Loucy (cell line): ENCODE measurements around the gene ANO1.

Experiments used
- H2AFZ ChIP-seq: fragments of 200-600 bp; sonication (generic); 2 replicates; pipeline ENCODE4 v1.6.0; 2016; ENCODE audit warnings: antibody characterized with exemption, mild to moderate bottlenecking, low read length, moderate library complexity
- H3F3A ChIP-seq: fragments of 200-600 bp; 2 replicates; pipeline ENCODE4 v1.6.0; 2016; ENCODE audit warnings: antibody characterized with exemption, low read depth, mild to moderate bottlenecking
- H3K27me3 ChIP-seq: fragments of 200-600 bp; sonication (generic); 2 replicates; pipeline ENCODE4 v1.6.1; 2014; ENCODE audit warnings: low read length, mild to moderate bottlenecking; ENCODE audit not compliant: insufficient read depth, poor library complexity, severe bottlenecking
- H3K36me3 ChIP-seq: fragments of 200-600 bp; sonication (generic); 2 replicates; pipeline ENCODE4 v1.6.1; 2016; ENCODE audit warnings: low read length; ENCODE audit not compliant: insufficient read depth
- H3K4me1 ChIP-seq: fragments of 200-600 bp; sonication (generic); 2 replicates; pipeline ENCODE4 v1.5.1; 2014; ENCODE audit warnings: low read length, mild to moderate bottlenecking; ENCODE audit not compliant: insufficient read depth, poor library complexity, severe bottlenecking
- H3K4me2 ChIP-seq: fragments of 200-600 bp; sonication (generic); 2 replicates; pipeline ENCODE4 v1.6.0; 2014; ENCODE audit warnings: antibody characterized with exemption, low read length, low read depth, mild to moderate bottlenecking; ENCODE audit not compliant: poor library complexity, severe bottlenecking
- H3K4me3 ChIP-seq: fragments of 200-600 bp; sonication (generic); 2 replicates; pipeline ENCODE4 v1.5.1; 2014; ENCODE audit warnings: low read length, mild to moderate bottlenecking, mixed read lengths; ENCODE audit not compliant: poor library complexity, severe bottlenecking
- H3K79me2 ChIP-seq: fragments of 200-600 bp; sonication (generic); 2 replicates; pipeline ENCODE4 v1.6.1; 2014; ENCODE audit warnings: low read length; ENCODE audit not compliant: insufficient read depth
- H3K9ac ChIP-seq: fragments of 200-600 bp; sonication (generic); 2 replicates; pipeline ENCODE4 v1.6.0; 2014; ENCODE audit warnings: mild to moderate bottlenecking, low read depth, low read length, moderate library complexity; ENCODE audit not compliant: poor library complexity, severe bottlenecking
- H3K9me2 ChIP-seq: fragments of 200-600 bp; sonication (generic); replicated peaks from 2 replicates; pipeline ENCODE4 v1.6.1; 2016; ENCODE audit warnings: low read depth, low read length, mixed read lengths
- H3K9me3 ChIP-seq: fragments of 200-600 bp; sonication (generic); 2 replicates; pipeline ENCODE4 v1.6.1; 2014; ENCODE audit warnings: mild to moderate bottlenecking, antibody characterized with exemption, low read length, low read depth; ENCODE audit not compliant: insufficient read depth
- H4K20me1 ChIP-seq: fragments of 200-600 bp; sonication (generic); 2 replicates; pipeline ENCODE4 v1.6.0; 2014; ENCODE audit warnings: antibody characterized with exemption, low read length, mild to moderate bottlenecking; ENCODE audit not compliant: insufficient read depth, poor library complexity, severe bottlenecking
- EZH2phosphoT487 ChIP-seq: fragments of 200-600 bp; IDR thresholded peaks from 2 replicates; pipeline ENCODE4 v1.6.1; 2018; ENCODE audit warnings: antibody characterized with exemption, mild to moderate bottlenecking, moderate library complexity, borderline replicate concordance
- TF ChIP-seq, protein P1 (sequence below): fragments of 200-600 bp; sonication (generic); conservative IDR thresholded peaks from 2 replicates; pipeline ENCODE4 v1.5.1; 2014; ENCODE audit warnings: mild to moderate bottlenecking, antibody characterized with exemption, low read length

Gene ANO1

DNA sequence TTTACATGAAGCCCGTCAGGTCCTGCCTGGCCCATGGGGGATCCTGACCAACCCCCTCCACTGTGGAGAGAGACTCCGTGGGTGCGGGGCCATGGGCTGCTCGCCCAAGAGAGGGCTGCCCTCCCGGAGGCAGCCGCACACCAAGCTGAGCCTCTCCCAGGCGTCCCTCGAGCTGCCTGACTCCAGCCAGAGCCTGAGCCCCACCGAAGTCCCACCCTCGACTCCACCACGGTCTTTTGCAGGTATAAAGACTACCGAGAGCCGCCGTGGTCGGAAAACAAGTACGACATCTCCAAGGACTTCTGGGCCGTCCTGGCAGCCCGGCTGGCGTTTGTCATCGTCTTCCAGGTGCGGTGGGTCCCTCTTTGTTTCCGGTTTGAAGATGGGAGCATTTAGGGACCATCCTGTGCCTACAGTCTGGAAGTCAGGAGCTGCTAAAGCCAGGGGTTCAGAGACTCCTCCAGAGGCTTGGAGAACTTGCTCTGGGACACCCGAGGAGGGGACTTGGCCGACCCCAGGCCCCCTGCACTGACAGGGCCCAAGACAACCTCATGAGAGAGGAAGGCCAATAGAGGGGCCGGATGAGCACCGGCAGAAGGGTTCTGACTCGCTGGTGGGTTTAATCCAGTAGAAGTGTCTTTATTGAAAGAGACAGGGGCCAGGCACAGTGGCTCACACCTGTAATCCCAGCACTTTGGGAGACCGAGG lies 107.4 kb downstream of the ANO1 start:
- Histone ChIP-seq H3K27me3 (no peaks in the 10 kb centered on the region), H3K4me1 (no peaks in the 10 kb centered on the region), H2AFZ (no peak overlapping the region), H3K9ac (no peak overlapping the region), H3K36me3 (no peaks in the 10 kb centered on the region), H3F3A (no peaks in the 10 kb centered on the region), H3K79me2 (no peaks in the 10 kb centered on the region), H3K9me3 (no peaks in the 10 kb centered on the region), H3K4me3 (no peak overlapping the region), H3K4me2 (no peak overlapping the region), H3K9me2 (no peaks in the 10 kb centered on the region), H4K20me1 (no peaks in the 10 kb centered on the region)
- TF ChIP-seq EZH2phosphoT487, result no peak
- TF ChIP-seq, protein P1, sequence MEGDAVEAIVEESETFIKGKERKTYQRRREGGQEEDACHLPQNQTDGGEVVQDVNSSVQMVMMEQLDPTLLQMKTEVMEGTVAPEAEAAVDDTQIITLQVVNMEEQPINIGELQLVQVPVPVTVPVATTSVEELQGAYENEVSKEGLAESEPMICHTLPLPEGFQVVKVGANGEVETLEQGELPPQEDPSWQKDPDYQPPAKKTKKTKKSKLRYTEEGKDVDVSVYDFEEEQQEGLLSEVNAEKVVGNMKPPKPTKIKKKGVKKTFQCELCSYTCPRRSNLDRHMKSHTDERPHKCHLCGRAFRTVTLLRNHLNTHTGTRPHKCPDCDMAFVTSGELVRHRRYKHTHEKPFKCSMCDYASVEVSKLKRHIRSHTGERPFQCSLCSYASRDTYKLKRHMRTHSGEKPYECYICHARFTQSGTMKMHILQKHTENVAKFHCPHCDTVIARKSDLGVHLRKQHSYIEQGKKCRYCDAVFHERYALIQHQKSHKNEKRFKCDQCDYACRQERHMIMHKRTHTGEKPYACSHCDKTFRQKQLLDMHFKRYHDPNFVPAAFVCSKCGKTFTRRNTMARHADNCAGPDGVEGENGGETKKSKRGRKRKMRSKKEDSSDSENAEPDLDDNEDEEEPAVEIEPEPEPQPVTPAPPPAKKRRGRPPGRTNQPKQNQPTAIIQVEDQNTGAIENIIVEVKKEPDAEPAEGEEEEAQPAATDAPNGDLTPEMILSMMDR, result no peak

DNA sequence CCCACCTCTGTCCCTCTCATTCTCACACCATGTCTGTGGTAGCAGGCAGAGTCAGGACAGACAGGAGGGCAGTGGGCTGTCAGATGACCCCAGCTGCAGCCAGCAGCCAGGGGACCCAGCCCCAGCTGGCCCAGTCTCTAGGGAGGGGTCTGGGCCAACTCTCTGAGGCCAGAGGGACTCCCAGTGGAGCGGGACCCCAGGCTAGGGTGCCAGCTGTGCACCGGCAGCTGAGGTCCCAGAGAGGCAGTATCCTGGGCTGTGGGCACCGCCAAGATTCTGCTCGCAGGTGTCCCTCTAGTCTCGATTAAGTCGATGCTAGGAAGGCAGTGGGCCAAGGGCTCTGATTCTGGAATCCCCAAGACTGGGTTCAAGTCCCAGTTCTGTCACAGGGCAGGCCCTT lies 108.3 kb downstream of the ANO1 start:
- no peak overlapping the region for H2AFZ ChIP-seq
- TF ChIP-seq, protein P1, result no peak
- no peak for TF ChIP-seq EZH2phosphoT487
- no peaks in the 10 kb centered on the region for H3K27me3 ChIP-seq
- H3F3A ChIP-seq, result no peaks in the 10 kb centered on the region
- H3K4me2 ChIP-seq, result no peak overlapping the region
- H3K9ac ChIP-seq, result no peak overlapping the region
- H3K9me3 ChIP-seq, result no peaks in the 10 kb centered on the region
- no peak overlapping the region for H3K4me3 ChIP-seq
- H3K79me2 ChIP-seq, result no peaks in the 10 kb centered on the region
- H4K20me1 ChIP-seq, result no peaks in the 10 kb centered on the region
- H3K9me2 ChIP-seq, result no peaks in the 10 kb centered on the region
- no peaks in the 10 kb centered on the region for H3K4me1 ChIP-seq
- H3K36me3 ChIP-seq, result no peaks in the 10 kb centered on the region

DNA sequence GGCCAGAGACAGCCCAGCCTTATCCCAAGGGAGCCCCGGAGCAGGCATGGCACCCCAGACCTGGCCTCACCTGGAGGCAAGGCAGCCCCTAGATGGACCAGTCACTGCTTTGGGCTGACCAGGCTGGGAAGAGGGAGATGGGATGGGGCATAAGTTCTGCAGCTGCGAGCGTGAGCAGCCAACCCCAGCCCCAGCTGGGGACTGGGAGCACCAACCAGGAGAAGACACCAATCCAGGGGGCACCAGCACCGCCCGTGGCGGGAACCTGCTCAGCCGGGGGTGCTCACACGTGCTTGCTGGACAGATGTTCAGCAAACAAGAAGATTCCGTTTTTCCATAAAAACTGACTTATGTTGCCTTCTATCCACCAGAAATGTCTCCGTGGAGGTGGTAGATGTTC lies 108.8 kb downstream of the ANO1 start:
- TF ChIP-seq EZH2phosphoT487, result no peak
- no peak overlapping the region for H3K4me2 ChIP-seq
- no peak overlapping the region for H2AFZ ChIP-seq
- no peaks in the 10 kb centered on the region for H3K79me2 ChIP-seq
- H3K4me1 ChIP-seq, result no peaks in the 10 kb centered on the region
- no peaks in the 10 kb centered on the region for H3K27me3 ChIP-seq
- no peak overlapping the region for H3K9ac ChIP-seq
- H3F3A ChIP-seq, result no peaks in the 10 kb centered on the region
- H3K9me2 ChIP-seq, result no peaks in the 10 kb centered on the region
- no peak overlapping the region for H3K4me3 ChIP-seq
- no peaks in the 10 kb centered on the region for H3K36me3 ChIP-seq
- H4K20me1 ChIP-seq, result no peaks in the 10 kb centered on the region
- H3K9me3 ChIP-seq, result no peaks in the 10 kb centered on the region

DNA sequence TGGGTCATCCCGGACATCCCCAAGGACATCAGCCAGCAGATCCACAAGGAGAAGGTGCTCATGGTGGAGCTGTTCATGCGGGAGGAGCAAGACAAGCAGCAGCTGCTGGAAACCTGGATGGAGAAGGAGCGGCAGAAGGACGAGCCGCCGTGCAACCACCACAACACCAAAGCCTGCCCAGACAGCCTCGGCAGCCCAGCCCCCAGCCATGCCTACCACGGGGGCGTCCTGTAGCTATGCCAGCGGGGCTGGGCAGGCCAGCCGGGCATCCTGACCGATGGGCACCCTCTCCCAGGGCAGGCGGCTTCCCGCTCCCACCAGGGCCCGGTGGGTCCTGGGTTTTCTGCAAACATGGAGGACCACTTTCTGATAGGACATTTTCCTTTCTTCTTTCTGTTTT lies 109.7 kb downstream of the ANO1 start:
- Histone ChIP-seq H3K36me3 (no peaks in the 10 kb centered on the region), H3K4me1 (no peaks in the 10 kb centered on the region), H3K9me3 (no peaks in the 10 kb centered on the region), H3K27me3 (no peaks in the 10 kb centered on the region), H3K9ac (no peak overlapping the region), H3K79me2 (no peaks in the 10 kb centered on the region), H3K4me3 (no peak overlapping the region), H3K4me2 (no peak overlapping the region), H2AFZ (no peak overlapping the region), H4K20me1 (no peaks in the 10 kb centered on the region), H3F3A (no peaks in the 10 kb centered on the region), H3K9me2 (no peaks in the 10 kb centered on the region)
- TF ChIP-seq, protein P1, result no peak
- TF ChIP-seq EZH2phosphoT487, result no peak
